Neuron (in vitro differentiated cells): ENCODE measurements around the gene TSPAN18.

ENCODE experiments used
- H2AFZ ChIP-seq: one replicate; pipeline ENCODE4 v1.6.1; 2013; ENCODE audit warnings: low read depth, mild to moderate bottlenecking, inconsistent platforms, low read length, moderate library complexity
- H3K27me3 ChIP-seq: one replicate; pipeline ENCODE4 v1.6.1; 2013; ENCODE audit warnings: low read length; ENCODE audit not compliant: insufficient read depth
- H3K36me3 ChIP-seq: one replicate; pipeline ENCODE4 v1.6.1; 2013; ENCODE audit warnings: low read length; ENCODE audit not compliant: insufficient read depth
- H3K4me1 ChIP-seq: one replicate; pipeline ENCODE4 v1.6.1; 2013; ENCODE audit warnings: low read length; ENCODE audit not compliant: insufficient read depth
- H3K4me3 ChIP-seq: 2 replicates; pipeline ENCODE4 v1.5.1; 2013; ENCODE audit warnings: mild to moderate bottlenecking, low read length, moderate library complexity
- H3K9me3 ChIP-seq: one replicate; pipeline ENCODE4 v1.6.1; 2013; ENCODE audit warnings: low read length

Gene TSPAN18

DNA sequence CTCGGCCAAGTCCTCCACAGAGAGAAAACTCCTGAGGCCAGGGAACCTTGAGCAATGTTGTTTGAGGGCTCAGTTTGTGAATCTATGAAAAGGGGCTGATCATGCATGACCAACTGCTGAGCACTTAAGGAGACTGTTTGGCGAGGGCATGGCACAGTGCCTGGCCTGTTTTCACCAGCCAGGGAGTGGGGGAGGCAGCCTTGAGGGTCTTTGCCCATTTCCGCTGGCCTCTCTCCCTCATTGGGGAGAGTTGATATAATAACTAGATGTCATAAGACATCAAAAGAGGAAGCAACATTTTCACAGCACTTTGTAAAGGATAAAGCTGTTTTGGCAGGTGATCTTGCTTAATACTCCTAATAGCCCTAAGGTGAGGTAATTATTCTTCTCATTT is 113.3 kb downstream of the TSPAN18 start:
- peaks cover 3% of the 10 kb centered on the region for H3K4me1 ChIP-seq
- no peaks in the 10 kb centered on the region for H3K27me3 ChIP-seq
- no peak overlapping the region for H3K4me3 ChIP-seq
- H3K9me3 ChIP-seq: peaks cover 5% of the 10 kb centered on the region
- H2AFZ ChIP-seq: no peak overlapping the region
- H3K36me3 ChIP-seq: no peaks in the 10 kb centered on the region

DNA sequence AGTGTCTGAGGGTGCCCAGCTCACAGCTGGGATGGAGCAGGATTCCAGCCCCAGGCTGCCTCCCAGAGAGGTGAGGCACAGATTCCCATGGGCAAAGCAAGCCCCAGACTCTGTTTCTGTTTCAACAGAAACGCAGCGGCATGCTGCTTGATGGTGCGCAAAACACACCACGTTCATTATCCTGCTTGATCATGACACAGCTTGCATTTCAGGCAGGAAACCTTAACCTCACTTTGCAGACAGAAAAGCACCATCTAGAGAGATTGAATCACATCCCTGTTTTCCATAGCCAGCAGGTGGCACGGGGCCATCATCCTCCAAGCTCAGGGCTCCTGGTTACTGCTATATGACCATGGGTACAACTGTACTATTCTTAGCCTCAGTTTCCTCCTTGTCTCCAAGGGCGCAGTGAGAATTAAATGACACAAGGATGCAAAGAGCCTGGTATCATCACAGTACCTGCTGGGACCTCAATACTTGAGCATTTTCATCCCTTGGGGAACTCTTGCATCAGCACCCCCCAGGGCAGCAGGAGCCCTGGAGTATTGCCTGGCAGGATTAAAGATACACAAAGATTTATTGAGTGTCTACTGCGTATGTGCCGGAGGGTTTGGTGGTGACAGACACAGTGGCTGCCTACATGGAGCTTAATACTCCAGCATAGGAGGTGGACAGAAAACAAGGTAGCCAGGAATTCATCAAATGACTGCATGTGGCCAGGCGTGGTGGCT is 113.9 kb downstream of the TSPAN18 start:
- Histone ChIP-seq H3K9me3 (peaks cover 8% of the 10 kb centered on the region), H3K4me1 (no peaks in the 10 kb centered on the region), H2AFZ (no peak overlapping the region), H3K36me3 (peaks cover 4% of the 10 kb centered on the region), H3K27me3 (no peaks in the 10 kb centered on the region), H3K4me3 (no peak overlapping the region)

- Histone ChIP-seq H3K9me3 (peaks cover 17% of the 10 kb centered on the region), H3K4me3 (no peak overlapping the region), H2AFZ (no peak overlapping the region), H3K36me3 (peaks cover 4% of the 10 kb centered on the region), H3K4me1 (no peaks in the 10 kb centered on the region), H3K27me3 (no peaks in the 10 kb centered on the region)
These were observed 115.5 kb downstream of the TSPAN18 start for GRCh38 chr11:44842220-44842619.

GRCh38 chr11:44846852-44847251 is 120.1 kb downstream of the TSPAN18 start:
- Histone ChIP-seq H3K9me3 (peaks cover 18% of the 10 kb centered on the region), H2AFZ (no peak overlapping the region), H3K4me3 (no peak overlapping the region), H3K27me3 (no peaks in the 10 kb centered on the region), H3K36me3 (peaks cover 4% of the 10 kb centered on the region), H3K4me1 (no peaks in the 10 kb centered on the region)

DNA sequence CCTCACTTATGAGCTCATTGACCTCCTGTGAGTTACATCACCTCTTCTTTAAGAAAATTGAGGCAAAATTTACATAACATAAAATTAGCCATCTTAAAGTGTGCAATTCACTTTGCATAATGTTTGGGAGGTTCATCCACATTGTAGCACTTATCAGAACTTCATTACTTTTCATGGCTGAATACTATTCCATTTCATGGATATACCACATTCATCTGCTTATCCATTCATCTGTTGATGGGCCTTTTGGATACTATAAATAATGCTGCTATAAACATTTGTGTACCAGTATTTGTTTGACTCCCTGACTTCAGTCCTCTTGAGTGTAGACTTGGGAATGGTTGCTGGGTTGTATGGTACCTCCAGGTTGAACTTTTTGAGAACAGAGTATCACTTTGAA is 120.6 kb downstream of the TSPAN18 start:
- no peak overlapping the region for H2AFZ ChIP-seq
- no peaks in the 10 kb centered on the region for H3K27me3 ChIP-seq
- no peak overlapping the region for H3K4me3 ChIP-seq
- no peaks in the 10 kb centered on the region for H3K4me1 ChIP-seq
- H3K9me3 ChIP-seq: peaks cover 18% of the 10 kb centered on the region
- peaks cover 4% of the 10 kb centered on the region for H3K36me3 ChIP-seq

DNA sequence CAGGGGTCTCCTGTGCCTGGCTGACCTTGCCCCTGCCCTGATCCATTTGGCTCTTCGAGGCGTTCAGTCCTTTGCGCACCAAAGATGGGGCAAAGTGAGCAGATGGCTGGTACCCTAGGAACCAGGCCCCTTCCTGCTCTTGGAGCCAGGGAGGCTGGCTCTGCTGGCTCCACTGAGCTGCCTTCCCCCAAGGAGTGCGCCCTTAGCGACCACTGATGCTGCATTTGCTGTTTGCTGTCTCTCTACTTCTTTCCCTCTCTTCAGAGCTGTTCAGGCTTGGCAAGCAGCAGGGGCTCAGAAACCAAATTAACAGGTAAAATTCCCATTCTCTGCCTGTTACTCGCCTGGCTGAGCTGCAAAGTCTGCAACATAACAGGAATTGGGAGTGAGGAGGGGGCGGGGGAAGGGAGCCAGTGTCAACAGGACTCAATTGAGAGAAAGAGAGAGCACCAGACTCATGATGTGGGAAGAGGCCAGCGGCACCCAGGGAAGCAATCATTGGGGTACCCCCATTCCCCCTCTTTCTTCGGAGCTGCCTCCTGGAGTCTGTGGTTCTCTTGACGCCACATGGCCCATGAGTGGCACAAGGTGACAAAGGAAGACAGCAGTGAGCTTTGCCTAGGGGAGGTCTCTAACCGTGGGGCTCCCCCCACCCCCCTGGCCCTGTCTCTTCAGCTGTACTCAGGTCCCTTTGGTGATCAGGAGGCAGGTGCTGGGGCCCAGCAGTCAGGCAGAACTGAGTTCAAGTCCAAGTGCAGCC is 121.6 kb downstream of the TSPAN18 start:
- Histone ChIP-seq H3K4me3 (no peak overlapping the region), H3K36me3 (peaks cover 4% of the 10 kb centered on the region), H3K9me3 (peaks cover 18% of the 10 kb centered on the region), H3K4me1 (no peaks in the 10 kb centered on the region), H3K27me3 (no peaks in the 10 kb centered on the region), H2AFZ (no peak overlapping the region)

DNA sequence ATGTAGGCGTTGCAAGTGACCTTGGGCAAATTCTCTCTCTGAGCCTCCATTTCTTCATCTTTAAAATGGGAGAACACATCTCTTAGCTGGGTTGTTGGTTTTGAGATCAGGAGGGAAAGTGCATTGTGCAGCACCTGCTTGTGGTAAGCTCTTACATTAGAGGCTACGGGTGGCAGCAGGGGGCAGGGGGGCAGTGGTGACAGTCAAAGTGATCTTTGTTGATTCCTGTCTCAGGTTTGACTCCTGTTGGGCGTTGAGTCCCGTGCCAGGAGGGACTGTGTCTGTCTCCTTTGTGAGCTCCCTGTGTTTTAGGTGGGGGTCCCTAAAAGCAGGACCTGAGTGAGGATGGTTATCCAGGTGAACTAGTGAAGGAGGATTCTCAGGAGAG is 122.2 kb downstream of the TSPAN18 start:
- no peak overlapping the region for H2AFZ ChIP-seq
- H3K36me3 ChIP-seq: peaks cover 4% of the 10 kb centered on the region
- H3K27me3 ChIP-seq: no peaks in the 10 kb centered on the region
- H3K4me1 ChIP-seq: no peaks in the 10 kb centered on the region
- H3K4me3 ChIP-seq: no peak overlapping the region
- peaks cover 18% of the 10 kb centered on the region for H3K9me3 ChIP-seq

- H3K9me3 ChIP-seq: peaks cover 15% of the 10 kb centered on the region
- no peaks in the 10 kb centered on the region for H3K4me1 ChIP-seq
- no peaks in the 10 kb centered on the region for H3K27me3 ChIP-seq
- H3K4me3 ChIP-seq: no peak overlapping the region
- H3K36me3 ChIP-seq: peaks cover 4% of the 10 kb centered on the region
- H2AFZ ChIP-seq: no peak overlapping the region
These were observed 122.7 kb downstream of the TSPAN18 start for GRCh38 chr11:44849424-44849823.

GRCh38 chr11:44849922-44850321 is 123.2 kb downstream of the TSPAN18 start:
- Histone ChIP-seq H3K4me3 (no peak overlapping the region), H3K9me3 (peaks cover 15% of the 10 kb centered on the region), H2AFZ (no peak overlapping the region), H3K4me1 (no peaks in the 10 kb centered on the region), H3K36me3 (peaks cover 4% of the 10 kb centered on the region), H3K27me3 (no peaks in the 10 kb centered on the region)

GRCh38 chr11:44851496-44851895 is 124.7 kb downstream of the TSPAN18 start:
- no peak overlapping the region for H3K4me3 ChIP-seq
- no peaks in the 10 kb centered on the region for H3K27me3 ChIP-seq
- no peaks in the 10 kb centered on the region for H3K4me1 ChIP-seq
- no peaks in the 10 kb centered on the region for H3K36me3 ChIP-seq
- H2AFZ ChIP-seq: no peak overlapping the region
- peaks cover 9% of the 10 kb centered on the region for H3K9me3 ChIP-seq

DNA sequence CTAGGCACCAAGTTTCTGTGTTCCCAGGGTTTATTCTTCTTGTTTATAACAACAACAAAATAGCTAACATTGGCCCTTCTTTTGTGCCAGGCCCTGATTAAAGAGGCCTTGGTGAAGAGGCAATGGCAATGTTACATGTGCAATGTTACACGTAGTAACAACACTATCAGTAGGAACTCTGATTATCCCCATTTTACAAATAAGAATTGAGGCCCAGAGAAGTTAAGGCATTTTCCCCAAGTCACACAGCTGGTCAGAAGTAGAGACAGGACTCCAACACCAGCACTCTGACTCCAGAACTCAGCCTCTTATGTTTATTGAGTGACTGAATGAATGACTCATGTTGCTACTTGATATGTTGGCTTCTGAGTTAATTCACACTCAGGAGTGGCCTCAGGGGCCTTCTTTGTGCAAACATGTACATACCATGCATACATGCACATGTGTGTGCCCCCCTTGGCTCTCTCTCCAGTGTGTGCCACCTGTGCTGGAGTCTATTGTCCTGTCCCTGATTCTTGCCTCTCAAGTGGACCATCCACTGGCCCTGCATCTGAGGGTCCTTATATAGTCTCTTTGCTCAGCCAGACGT is 125.5 kb downstream of the TSPAN18 start:
- Histone ChIP-seq H3K9me3 (peaks cover 2% of the 10 kb centered on the region), H3K4me3 (no peak overlapping the region), H3K36me3 (no peaks in the 10 kb centered on the region), H3K27me3 (no peaks in the 10 kb centered on the region), H2AFZ (no peak overlapping the region), H3K4me1 (no peaks in the 10 kb centered on the region)

DNA sequence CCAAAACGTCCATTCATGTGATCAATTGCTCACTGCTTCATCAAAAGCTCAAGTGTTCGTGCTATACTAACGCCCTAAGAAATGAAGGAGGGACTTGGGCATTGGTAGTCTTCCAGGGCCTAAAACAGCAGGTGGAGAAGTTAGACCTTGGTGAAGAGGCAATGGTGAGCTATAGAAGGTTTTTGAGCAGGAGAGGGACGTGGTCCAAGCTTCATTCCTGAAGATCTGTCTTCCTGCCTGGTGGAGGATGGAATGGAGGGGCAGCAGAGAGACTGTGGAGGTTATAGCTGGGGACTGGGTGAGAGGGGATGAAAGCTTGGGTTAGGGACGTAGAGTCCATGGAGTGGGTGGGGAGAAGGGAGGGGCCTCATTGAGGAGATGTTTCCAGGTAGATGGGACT is 126.2 kb downstream of the TSPAN18 start:
- no peak overlapping the region for H3K4me3 ChIP-seq
- no peaks in the 10 kb centered on the region for H3K9me3 ChIP-seq
- no peaks in the 10 kb centered on the region for H3K36me3 ChIP-seq
- no peak overlapping the region for H2AFZ ChIP-seq
- no peaks in the 10 kb centered on the region for H3K4me1 ChIP-seq
- H3K27me3 ChIP-seq: no peaks in the 10 kb centered on the region

GRCh38 chr11:44853666-44854065 is 126.9 kb downstream of the TSPAN18 start:
- H3K4me1 ChIP-seq: peaks cover 1% of the 10 kb centered on the region
- H2AFZ ChIP-seq: no peak overlapping the region
- no peaks in the 10 kb centered on the region for H3K27me3 ChIP-seq
- no peaks in the 10 kb centered on the region for H3K36me3 ChIP-seq
- H3K9me3 ChIP-seq: no peaks in the 10 kb centered on the region
- no peak overlapping the region for H3K4me3 ChIP-seq
